OCI-LY1 (cell line): ENCODE results near the gene CFAP46.

Experiments used
- H2AFZ ChIP-seq: fragments of 200-600 bp; sonication (generic), shearing (Covaris generic); 2 replicates; pipeline ENCODE4 v1.6.0; 2014; ENCODE audit warnings: antibody characterized with exemption, mild to moderate bottlenecking, low read length
- H3F3A ChIP-seq: fragments of 200-600 bp; sonication (generic), shearing (Covaris generic); 2 replicates; pipeline ENCODE4 v1.6.0; 2014; ENCODE audit warnings: mild to moderate bottlenecking, antibody characterized with exemption, low read length, moderate library complexity; ENCODE audit not compliant: insufficient read depth
- H3K27ac ChIP-seq: fragments of 200-600 bp; sonication (generic); 2 replicates; pipeline ENCODE4 v1.5.1; 2014; ENCODE audit warnings: low read length, mixed run types, mild to moderate bottlenecking, low read depth; ENCODE audit not compliant: poor library complexity, severe bottlenecking
- H3K27me3 ChIP-seq: fragments of 200-600 bp; sonication (generic); 2 replicates; pipeline ENCODE4 v1.6.0; 2014; ENCODE audit warnings: antibody characterized with exemption, mild to moderate bottlenecking, low read length, moderate library complexity; ENCODE audit not compliant: insufficient read depth
- H3K36me3 ChIP-seq: fragments of 200-600 bp; sonication (generic); 2 replicates; pipeline ENCODE4 v1.6.1; 2014; ENCODE audit warnings: mild to moderate bottlenecking, antibody characterized with exemption, low read length, moderate library complexity, mixed read lengths; ENCODE audit not compliant: insufficient read depth
- H3K4me1 ChIP-seq: fragments of 200-600 bp; sonication (generic); 2 replicates; pipeline ENCODE4 v1.5.1; 2014; ENCODE audit warnings: mild to moderate bottlenecking, low read length, moderate library complexity; ENCODE audit not compliant: insufficient read depth, severe bottlenecking
- H3K4me2 ChIP-seq: fragments of 200-600 bp; sonication (generic), shearing (Covaris generic); 2 replicates; pipeline ENCODE4 v1.6.1; 2014; ENCODE audit warnings: low read length
- H3K4me3 ChIP-seq: fragments of 200-600 bp; sonication (generic); 2 replicates; pipeline ENCODE4 v1.5.1; 2014; ENCODE audit warnings: low read length, low read depth, mild to moderate bottlenecking, mixed read lengths; ENCODE audit not compliant: poor library complexity, severe bottlenecking
- H3K79me2 ChIP-seq: fragments of 200-600 bp; shearing (Covaris generic); 2 replicates; pipeline ENCODE4 v1.6.1; 2016; ENCODE audit warnings: mixed run types, low read length, mixed read lengths; ENCODE audit not compliant: insufficient read depth
- H3K9ac ChIP-seq: fragments of 200-600 bp; sonication (generic), shearing (Covaris generic); 2 replicates; pipeline ENCODE4 v1.6.1; 2014; ENCODE audit warnings: mild to moderate bottlenecking, low read length, mixed read lengths
- H3K9me2 ChIP-seq: fragments of 200-600 bp; sonication (generic), shearing (Covaris generic); 2 replicates; pipeline ENCODE4 v1.6.1; 2014; ENCODE audit warnings: low read depth, mild to moderate bottlenecking, low read length, mixed read lengths
- H3K9me3 ChIP-seq: fragments of 200-600 bp; shearing (Covaris generic); 2 replicates; pipeline ENCODE4 v1.6.1; 2014; ENCODE audit warnings: low read length, mixed read lengths
- H4K20me1 ChIP-seq: fragments of 200-600 bp; sonication (generic), shearing (Covaris generic); 2 replicates; pipeline ENCODE4 v1.6.0; 2016; ENCODE audit warnings: mild to moderate bottlenecking, low read length; ENCODE audit not compliant: insufficient read depth
- CTCF ChIP-seq: fragments of 200-600 bp; sonication (generic), shearing (Covaris generic); IDR thresholded peaks from 2 replicates; pipeline ENCODE4 v1.5.1; 2017; ENCODE audit warnings: mild to moderate bottlenecking, antibody characterized with exemption, low read length, moderate library complexity, mixed read lengths
- EZH2 ChIP-seq: fragments of 200-600 bp; sonication (generic), shearing (Covaris generic); IDR thresholded peaks from 2 replicates; pipeline ENCODE4 v1.8.0; 2017; ENCODE audit warnings: borderline replicate concordance, mixed run types, mild to moderate bottlenecking, antibody characterized with exemption, low read length, moderate library complexity, mixed read lengths

Gene CFAP46

GRCh38 chr10:132835848-132836233 is 106.5 kb downstream of the CFAP46 start:
- H3K4me2 ChIP-seq, result no peak overlapping the region
- no peaks in the 10 kb centered on the region for H3K27me3 ChIP-seq
- no peaks in the 10 kb centered on the region for H3K4me1 ChIP-seq
- no peak overlapping the region for H2AFZ ChIP-seq
- no peaks in the 10 kb centered on the region for H3K36me3 ChIP-seq
- no peaks in the 10 kb centered on the region for H4K20me1 ChIP-seq
- H3K27ac ChIP-seq, result no peak overlapping the region
- no peaks in the 10 kb centered on the region for H3F3A ChIP-seq
- H3K4me3 ChIP-seq, result no peak overlapping the region
- H3K79me2 ChIP-seq, result no peaks in the 10 kb centered on the region
- no peak overlapping the region for H3K9ac ChIP-seq
- H3K9me3 ChIP-seq, result no peaks in the 10 kb centered on the region
- TF ChIP-seq CTCF, result no peak
- no peak for TF ChIP-seq EZH2
- H3K9me2 ChIP-seq, result no peaks in the 10 kb centered on the region

- H3K4me3 ChIP-seq, result no peak overlapping the region
- H3F3A ChIP-seq, result no peaks in the 10 kb centered on the region
- no peaks in the 10 kb centered on the region for H3K4me1 ChIP-seq
- H3K9ac ChIP-seq, result no peak overlapping the region
- H2AFZ ChIP-seq, result no peak overlapping the region
- no peak for TF ChIP-seq CTCF
- H4K20me1 ChIP-seq, result no peaks in the 10 kb centered on the region
- no peaks in the 10 kb centered on the region for H3K36me3 ChIP-seq
- H3K4me2 ChIP-seq, result no peak overlapping the region
- no peaks in the 10 kb centered on the region for H3K27me3 ChIP-seq
- no peaks in the 10 kb centered on the region for H3K9me3 ChIP-seq
- H3K27ac ChIP-seq, result no peak overlapping the region
- no peaks in the 10 kb centered on the region for H3K9me2 ChIP-seq
- no peaks in the 10 kb centered on the region for H3K79me2 ChIP-seq
Measured at GRCh38 chr10:132834891-132835847, 107.2 kb downstream of the CFAP46 start.

GRCh38 chr10:132834311-132834761 is 108.0 kb downstream of the CFAP46 start:
- no peaks in the 10 kb centered on the region for H3K4me1 ChIP-seq
- no peak overlapping the region for H3K9ac ChIP-seq
- H3K9me2 ChIP-seq, result no peaks in the 10 kb centered on the region

More at GRCh38 chr10:132834311-132834761, 108.0 kb downstream of the CFAP46 start:
- H3K27me3 ChIP-seq, result no peaks in the 10 kb centered on the region
- no peak overlapping the region for H3K4me2 ChIP-seq
- no peak overlapping the region for H3K4me3 ChIP-seq
- H4K20me1 ChIP-seq, result no peaks in the 10 kb centered on the region
- no peak overlapping the region for H3K27ac ChIP-seq
- H3K79me2 ChIP-seq, result no peaks in the 10 kb centered on the region
- TF ChIP-seq EZH2 (no peak), CTCF (no peak)
- H3K36me3 ChIP-seq, result no peaks in the 10 kb centered on the region
- no peaks in the 10 kb centered on the region for H3F3A ChIP-seq
- no peaks in the 10 kb centered on the region for H3K9me3 ChIP-seq
- H2AFZ ChIP-seq, result no peak overlapping the region
